OCI-LY7 (cell line): ENCODE data around the gene ANKS1B.

Experiments
- CTCF ChIP-seq: fragments of 200-600 bp; sonication (generic); conservative IDR thresholded peaks from 2 replicates; pipeline ENCODE4 v1.5.1; 2014; ENCODE audit warnings: mild to moderate bottlenecking, antibody characterized with exemption, low read length, moderate library complexity, mixed read lengths
- EZH2phosphoT487 ChIP-seq: fragments of 200-600 bp; sonication (generic); IDR thresholded peaks from 2 replicates; pipeline ENCODE4 v1.6.1; 2018; ENCODE audit warnings: low read depth, borderline replicate concordance, mild to moderate bottlenecking, mixed run types, antibody characterized with exemption, low read length, moderate library complexity, mixed read lengths

- no peak for TF ChIP-seq CTCF
- TF ChIP-seq EZH2phosphoT487, result no peak
These were observed 335.2 kb downstream of the ANKS1B start for GRCh38 chr12:99649551-99649950.
